ENCODE measurements around the gene CEBPA.

Gene CEBPA

GRCh38 chr19:33302175-33302973 is at the start of gene CEBPA:
TSS of gene CEBPA (minus strand) at chr19:33302534. CDS start at chr19:33302414, 120 bp downstream.
- DNase-seq (ENCODE audit: low read depth, low spot score) = no peak

GRCh38 chr19:33350538-33351309 is 48.4 kb upstream of the CEBPA start:
- DNase-seq (ENCODE audit: low read depth, low spot score) = no peak

- no peak for DNase-seq (ENCODE audit: low read depth, low spot score)
Observed at GRCh38 chr19:33349319-33350289, 47.3 kb upstream of the CEBPA start.

GRCh38 chr19:33348301-33349010 is 46.1 kb upstream of the CEBPA start:
- no peak for DNase-seq (ENCODE audit: low read depth, low spot score)

GRCh38 chr19:33347300-33347699 is 45.0 kb upstream of the CEBPA start:
- no peak for DNase-seq (ENCODE audit: low read depth, low spot score)

- DNase-seq (ENCODE audit: low read depth, low spot score) = no peak
Observed at GRCh38 chr19:33346665-33347064, 44.3 kb upstream of the CEBPA start.

- DNase-seq (ENCODE audit: low read depth, low spot score) = no peak
Observed at GRCh38 chr19:33345163-33345562, 42.8 kb upstream of the CEBPA start.

- no peak for DNase-seq (ENCODE audit: low read depth, low spot score)
Observed at GRCh38 chr19:33344573-33344925, 42.2 kb upstream of the CEBPA start.

GRCh38 chr19:33343859-33344572 is 41.7 kb upstream of the CEBPA start:
- DNase-seq (ENCODE audit: low read depth, low spot score) = no peak

GRCh38 chr19:33343301-33343700 is 41.0 kb upstream of the CEBPA start:
- DNase-seq (ENCODE audit: low read depth, low spot score) = no peak

- no peak for DNase-seq (ENCODE audit: low read depth, low spot score)
Observed at GRCh38 chr19:33340991-33341390, 38.7 kb upstream of the CEBPA start.

GRCh38 chr19:33339016-33339984 is 37.0 kb upstream of the CEBPA start:
- DNase-seq (ENCODE audit: low read depth, low spot score) = no peak

GRCh38 chr19:33335446-33335845 is 33.1 kb upstream of the CEBPA start:
- no peak for DNase-seq (ENCODE audit: low read depth, low spot score)

GRCh38 chr19:33334271-33334670 is 31.9 kb upstream of the CEBPA start:
- DNase-seq (ENCODE audit: low read depth, low spot score) = no peak

- no peak for DNase-seq (ENCODE audit: low read depth, low spot score)
Observed at GRCh38 chr19:33333642-33334041, 31.3 kb upstream of the CEBPA start.

GRCh38 chr19:33333151-33333550 is 30.8 kb upstream of the CEBPA start:
- DNase-seq (ENCODE audit: low read depth, low spot score) = no peak

GRCh38 chr19:33332248-33332647 is 29.9 kb upstream of the CEBPA start:
- no peak for DNase-seq (ENCODE audit: low read depth, low spot score)

GRCh38 chr19:33329736-33330135 is 27.4 kb upstream of the CEBPA start:
- DNase-seq (ENCODE audit: low read depth, low spot score) = no peak

- DNase-seq (ENCODE audit: low read depth, low spot score) = no peak
Observed at GRCh38 chr19:33329060-33329459, 26.7 kb upstream of the CEBPA start.
